DND-41 (cell line): ENCODE results near the gene PHACTR3.

ENCODE experiments used
- ATAC-seq: fragments of 200-7000 bp; cut with Tn5 transposase; 3 replicates; pipeline ENCODE4 v1.9.1; 2021; ENCODE audit warnings: low read depth; ENCODE audit not compliant: insufficient read depth
- DNase-seq: peaks from one replicate; pipeline ENCODE4 v3.0.0-alpha.2; 2020
- H2AFZ ChIP-seq: 2 replicates; pipeline ENCODE4 v1.6.0; 2012; ENCODE audit warnings: low read depth, low read length
- H3K27ac ChIP-seq: 2 replicates; pipeline ENCODE4 v1.5.1; 2012; ENCODE audit warnings: low read length, inconsistent platforms
- H3K27me3 ChIP-seq: fragments of 200-600 bp; sonication (generic); 2 replicates; pipeline ENCODE4 v1.6.0; 2012; ENCODE audit warnings: low read length, mild to moderate bottlenecking, inconsistent platforms; ENCODE audit not compliant: insufficient read depth, poor library complexity
- H3K36me3 ChIP-seq: 2 replicates; pipeline ENCODE4 v1.5.1; 2012; ENCODE audit warnings: low read length, inconsistent platforms; ENCODE audit not compliant: insufficient read depth
- H3K4me1 ChIP-seq: 2 replicates; pipeline ENCODE4 v1.5.1; 2012; ENCODE audit warnings: mild to moderate bottlenecking, low read length; ENCODE audit not compliant: insufficient read depth
- H3K4me2 ChIP-seq: 2 replicates; pipeline ENCODE4 v1.6.0; 2012; ENCODE audit warnings: mild to moderate bottlenecking, moderate library complexity, low read length, inconsistent platforms; ENCODE audit not compliant: insufficient read depth
- H3K4me3 ChIP-seq, 2 experiments: fragments of 200-600 bp in 1 of 2; shearing (Covaris generic) in 1 of 2; 2 replicates each; pipeline ENCODE4 v1.5.1; 2012 to 2016; ENCODE audit warnings: inconsistent platforms in 2 of 2, low read length in 2 of 2, mild to moderate bottlenecking in 2 of 2, low read depth in 1 of 2, moderate library complexity in 1 of 2
- H3K79me2 ChIP-seq: 2 replicates; pipeline ENCODE4 v1.6.0; 2012; ENCODE audit warnings: low read length, inconsistent platforms; ENCODE audit not compliant: insufficient read depth
- H3K9ac ChIP-seq: 2 replicates; pipeline ENCODE4 v1.6.0; 2012; ENCODE audit warnings: low read depth, mild to moderate bottlenecking, inconsistent platforms, low read length, moderate library complexity
- H3K9me3 ChIP-seq: 2 replicates; pipeline ENCODE4 v1.5.1; 2012; ENCODE audit warnings: low read length, moderate library complexity, mild to moderate bottlenecking, inconsistent platforms; ENCODE audit not compliant: insufficient read depth, severe bottlenecking
- H4K20me1 ChIP-seq: 2 replicates; pipeline ENCODE4 v1.6.0; 2012; ENCODE audit warnings: low read length; ENCODE audit not compliant: insufficient read depth
- EZH2 ChIP-seq: IDR thresholded peaks from 3 replicates; pipeline ENCODE4 v1.6.1; 2012; ENCODE audit warnings: borderline replicate concordance, low read depth, mild to moderate bottlenecking, moderate library complexity, low read length, inconsistent platforms; ENCODE audit not compliant: severe bottlenecking
- TF ChIP-seq, protein P1 (sequence below): IDR thresholded peaks from 2 replicates; pipeline ENCODE4 v1.5.1; 2012; ENCODE audit warnings: borderline replicate concordance, low read length, moderate library complexity, mild to moderate bottlenecking; ENCODE audit not compliant: poor library complexity, severe bottlenecking; ENCODE audit errors: extremely low read depth

PHACTR3 gene

DNA sequence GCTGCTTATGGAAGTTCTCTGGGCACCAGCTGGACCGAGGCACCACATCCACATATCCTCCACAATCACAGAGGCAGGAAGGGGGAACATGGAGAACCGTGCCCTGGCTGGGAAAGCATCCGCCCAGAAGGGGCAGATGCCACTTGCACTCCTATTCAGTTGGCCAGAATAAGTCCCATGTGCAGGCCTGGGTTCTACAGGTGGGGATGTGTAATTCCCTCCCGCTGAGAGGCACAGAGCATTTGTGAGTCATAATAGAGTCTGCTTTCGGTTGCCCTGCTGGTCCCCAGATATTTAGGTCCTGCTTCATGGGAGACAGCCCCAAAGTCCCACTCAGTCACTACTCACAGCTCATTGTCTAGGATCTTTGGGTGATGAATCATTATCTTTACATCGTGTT, 104.0 kb downstream of the PHACTR3 start:
- no peak for TF ChIP-seq EZH2
- TF ChIP-seq, protein P1, sequence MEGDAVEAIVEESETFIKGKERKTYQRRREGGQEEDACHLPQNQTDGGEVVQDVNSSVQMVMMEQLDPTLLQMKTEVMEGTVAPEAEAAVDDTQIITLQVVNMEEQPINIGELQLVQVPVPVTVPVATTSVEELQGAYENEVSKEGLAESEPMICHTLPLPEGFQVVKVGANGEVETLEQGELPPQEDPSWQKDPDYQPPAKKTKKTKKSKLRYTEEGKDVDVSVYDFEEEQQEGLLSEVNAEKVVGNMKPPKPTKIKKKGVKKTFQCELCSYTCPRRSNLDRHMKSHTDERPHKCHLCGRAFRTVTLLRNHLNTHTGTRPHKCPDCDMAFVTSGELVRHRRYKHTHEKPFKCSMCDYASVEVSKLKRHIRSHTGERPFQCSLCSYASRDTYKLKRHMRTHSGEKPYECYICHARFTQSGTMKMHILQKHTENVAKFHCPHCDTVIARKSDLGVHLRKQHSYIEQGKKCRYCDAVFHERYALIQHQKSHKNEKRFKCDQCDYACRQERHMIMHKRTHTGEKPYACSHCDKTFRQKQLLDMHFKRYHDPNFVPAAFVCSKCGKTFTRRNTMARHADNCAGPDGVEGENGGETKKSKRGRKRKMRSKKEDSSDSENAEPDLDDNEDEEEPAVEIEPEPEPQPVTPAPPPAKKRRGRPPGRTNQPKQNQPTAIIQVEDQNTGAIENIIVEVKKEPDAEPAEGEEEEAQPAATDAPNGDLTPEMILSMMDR: no peak
- DNase-seq: no peak
- Histone ChIP-seq H4K20me1 (no peaks in the 10 kb centered on the region; the same call in 1 of the 2 replicates), H3K4me3 (no peak overlapping the region), H2AFZ (no peak overlapping the region), H3K27ac (no peak overlapping the region), H3K9ac (no peak overlapping the region), H3K4me1 (no peaks in the 10 kb centered on the region), H3K4me2 (no peak overlapping the region), H3K79me2 (no peaks in the 10 kb centered on the region), H3K9me3 (no peaks in the 10 kb centered on the region), H3K36me3 (no peaks in the 10 kb centered on the region), H3K27me3 (peaks cover 9% of the 10 kb centered on the region)
- no peak for ATAC-seq

DNA sequence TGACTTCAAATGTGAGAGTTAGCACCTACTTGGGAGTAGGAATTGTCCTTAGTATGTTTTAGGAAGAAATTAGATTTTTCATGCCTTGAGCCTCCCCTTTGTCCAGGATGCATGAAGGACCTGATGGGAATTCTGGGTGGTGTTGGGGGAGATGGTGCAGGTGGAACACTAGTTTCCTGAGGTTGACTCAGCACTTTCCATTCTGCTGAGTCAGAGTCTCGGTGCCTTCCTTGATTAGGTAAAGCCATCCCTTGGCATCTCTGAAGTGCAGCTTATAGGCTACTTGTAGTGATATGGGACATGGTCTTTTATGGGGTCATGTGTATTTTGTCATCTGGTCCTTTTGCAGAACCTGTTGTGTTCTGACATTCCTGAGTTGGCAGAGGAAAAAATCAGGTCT, 105.3 kb downstream of the PHACTR3 start:
- Histone ChIP-seq H3K36me3 (no peaks in the 10 kb centered on the region), H3K9me3 (no peaks in the 10 kb centered on the region), H3K27ac (no peak overlapping the region), H3K79me2 (no peaks in the 10 kb centered on the region), H3K4me2 (no peak overlapping the region), H3K27me3 (peaks cover 9% of the 10 kb centered on the region), H3K4me3 (no peak overlapping the region), H4K20me1 (no peaks in the 10 kb centered on the region; the same call in 1 of the 2 replicates), H3K9ac (no peak overlapping the region), H3K4me1 (no peaks in the 10 kb centered on the region), H2AFZ (no peak overlapping the region)
- ATAC-seq (no peak), DNase-seq (no peak)
- TF ChIP-seq EZH2: no peak
- TF ChIP-seq, protein P1: no peak

DNA sequence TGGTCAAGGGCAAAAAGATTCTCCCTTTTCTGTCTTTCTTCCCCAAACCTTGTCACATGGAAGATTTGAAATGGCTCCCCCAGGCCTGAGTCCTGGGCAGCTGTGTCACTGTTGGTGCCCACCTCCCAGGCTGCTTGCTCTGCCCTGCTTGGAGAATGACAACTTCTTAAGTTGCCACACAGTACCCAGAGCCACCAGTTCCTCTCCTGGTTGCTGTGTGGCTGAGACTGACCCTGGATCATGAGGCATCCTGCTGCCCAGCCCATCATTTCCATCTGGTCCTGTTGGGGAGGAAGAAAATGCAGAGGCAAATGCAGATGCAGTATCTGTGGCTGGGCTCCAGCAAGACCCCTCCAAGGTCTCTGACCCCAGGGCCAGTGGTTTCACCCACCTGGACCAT, 113.7 kb downstream of the PHACTR3 start:
- Histone ChIP-seq H2AFZ (no peak overlapping the region), H3K4me3 (no peak overlapping the region), H3K36me3 (no peaks in the 10 kb centered on the region), H3K79me2 (no peaks in the 10 kb centered on the region), H4K20me1 (peaks cover 4% of the 10 kb centered on the region; the same call in 1 of the 2 replicates), H3K27me3 (peaks cover 21% of the 10 kb centered on the region), H3K9me3 (no peaks in the 10 kb centered on the region), H3K9ac (no peak overlapping the region), H3K4me2 (no peak overlapping the region), H3K4me1 (no peaks in the 10 kb centered on the region), H3K27ac (no peak overlapping the region)
- TF ChIP-seq, protein P1: no peak
- no peak for TF ChIP-seq EZH2
- ATAC-seq (no peak), DNase-seq (no peak)

DNA sequence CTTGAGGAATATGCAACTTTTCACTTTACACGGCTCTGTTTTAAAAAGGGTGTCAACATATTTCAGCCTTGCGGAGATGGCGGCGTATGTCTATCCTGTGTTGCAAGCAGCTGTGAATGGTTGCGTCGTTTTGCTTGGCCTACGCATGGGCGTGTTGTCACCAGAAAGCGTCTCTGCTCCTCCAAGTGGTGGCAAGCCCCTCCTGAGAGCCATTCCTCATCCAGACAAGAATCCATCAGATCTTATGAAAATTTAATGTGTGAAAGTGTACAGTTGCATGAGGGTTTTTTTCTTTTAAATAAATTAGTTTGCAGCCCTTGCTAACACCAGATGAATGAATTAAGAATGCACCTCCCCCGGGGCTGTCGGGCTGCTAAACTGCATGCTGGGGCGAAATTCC, 114.4 kb downstream of the PHACTR3 start:
- no peaks in the 10 kb centered on the region for H3K4me1 ChIP-seq
- peaks cover 4% of the 10 kb centered on the region; the same call in 1 of the 2 replicates for H4K20me1 ChIP-seq
- ATAC-seq (no peak), DNase-seq (no peak)
- no peak overlapping the region for H2AFZ ChIP-seq
- H3K9me3 ChIP-seq: no peaks in the 10 kb centered on the region
- TF ChIP-seq, protein P1: no peak
- TF ChIP-seq EZH2: no peak
- no peak overlapping the region for H3K4me2 ChIP-seq
- H3K9ac ChIP-seq: no peak overlapping the region
- no peaks in the 10 kb centered on the region for H3K79me2 ChIP-seq
- H3K27ac ChIP-seq: no peak overlapping the region
- no peak overlapping the region for H3K4me3 ChIP-seq
- no peaks in the 10 kb centered on the region for H3K36me3 ChIP-seq
- peaks cover 21% of the 10 kb centered on the region for H3K27me3 ChIP-seq
